ENCODE results near the gene DPYSL4.

The DPYSL4 gene

GRCh38 chr10:132225073-132225848 is 38.5 kb downstream of the DPYSL4 start:
- TF ChIP-seq YY1 (IDR thresholded peaks at IDR 0.05; ENCODE audit: insufficient read depth, insufficient read length) (no peak), SUZ12 (IDR thresholded peaks at IDR 0.05; ENCODE audit: extremely low read depth, insufficient read depth, insufficient read length) (no peak), ZNF274 (IDR thresholded peaks at IDR 0.05; ENCODE audit: low read depth, low read length) (no peak)
- H3K27me3 ChIP-seq (ENCODE audit: insufficient read depth, insufficient read length), result no peaks in the 10 kb centered on the region
- H3K9ac ChIP-seq (ENCODE audit: insufficient read length, low read depth), result no peak overlapping the region
- no peaks in the 10 kb centered on the region for H3K9me3 ChIP-seq (ENCODE audit: insufficient read depth, low read length)
- no peak overlapping the region for H3K4me3 ChIP-seq (ENCODE audit: insufficient read length, low read depth)
- peaks cover 5% of the 10 kb centered on the region for H3K4me1 ChIP-seq (ENCODE audit: insufficient read depth, insufficient read length)
- H3K36me3 ChIP-seq (ENCODE audit: insufficient read depth, insufficient read length, low read length), result no peaks in the 10 kb centered on the region
- no peak for DNase-seq (ENCODE audit: low read depth, low spot score)

GRCh38 chr10:132225849-132226205 is 39.1 kb downstream of the DPYSL4 start:
- Histone ChIP-seq H3K9ac (ENCODE audit: insufficient read length, low read depth) (no peak overlapping the region), H3K4me1 (ENCODE audit: insufficient read depth, insufficient read length) (peaks cover 6% of the 10 kb centered on the region), H3K36me3 (ENCODE audit: insufficient read depth, insufficient read length, low read length) (no peaks in the 10 kb centered on the region), H3K4me3 (ENCODE audit: insufficient read length, low read depth) (no peak overlapping the region), H3K9me3 (ENCODE audit: insufficient read depth, low read length) (no peaks in the 10 kb centered on the region), H3K27me3 (ENCODE audit: insufficient read depth, insufficient read length) (no peaks in the 10 kb centered on the region)
- TF ChIP-seq YY1 (IDR thresholded peaks at IDR 0.05; ENCODE audit: insufficient read depth, insufficient read length), result no peak
- TF ChIP-seq SUZ12 (IDR thresholded peaks at IDR 0.05; ENCODE audit: extremely low read depth, insufficient read depth, insufficient read length), result no peak
- TF ChIP-seq ZNF274 (IDR thresholded peaks at IDR 0.05; ENCODE audit: low read depth, low read length), result no peak
- DNase-seq (ENCODE audit: low read depth, low spot score), result no peak

- H3K4me3 ChIP-seq (ENCODE audit: insufficient read length, low read depth), result no peak overlapping the region
- H3K4me1 ChIP-seq (ENCODE audit: insufficient read depth, insufficient read length), result peaks cover 9% of the 10 kb centered on the region
- H3K27me3 ChIP-seq (ENCODE audit: insufficient read depth, insufficient read length), result no peaks in the 10 kb centered on the region
- no peaks in the 10 kb centered on the region for H3K36me3 ChIP-seq (ENCODE audit: insufficient read depth, insufficient read length, low read length)
- DNase-seq (ENCODE audit: low read depth, low spot score), result no peak
- no peaks in the 10 kb centered on the region for H3K9me3 ChIP-seq (ENCODE audit: insufficient read depth, low read length)
- no peak overlapping the region for H3K9ac ChIP-seq (ENCODE audit: insufficient read length, low read depth)
- TF ChIP-seq YY1 (IDR thresholded peaks at IDR 0.05; ENCODE audit: insufficient read depth, insufficient read length) (no peak), ZNF274 (IDR thresholded peaks at IDR 0.05; ENCODE audit: low read depth, low read length) (no peak), SUZ12 (IDR thresholded peaks at IDR 0.05; ENCODE audit: extremely low read depth, insufficient read depth, insufficient read length) (no peak)
These were observed 40.0 kb downstream of the DPYSL4 start for GRCh38 chr10:132226586-132227405.

- H3K4me3 ChIP-seq (ENCODE audit: insufficient read length, low read depth), result no peak overlapping the region
- H3K9ac ChIP-seq (ENCODE audit: insufficient read length, low read depth), result no peak overlapping the region
- TF ChIP-seq SUZ12 (IDR thresholded peaks at IDR 0.05; ENCODE audit: extremely low read depth, insufficient read depth, insufficient read length), result no peak
- no peak for TF ChIP-seq ZNF274 (IDR thresholded peaks at IDR 0.05; ENCODE audit: low read depth, low read length)
- TF ChIP-seq YY1 (IDR thresholded peaks at IDR 0.05; ENCODE audit: insufficient read depth, insufficient read length), result no peak
- DNase-seq (ENCODE audit: low read depth, low spot score), result no peak
- no peaks in the 10 kb centered on the region for H3K9me3 ChIP-seq (ENCODE audit: insufficient read depth, low read length)
- H3K36me3 ChIP-seq (ENCODE audit: insufficient read depth, insufficient read length, low read length), result no peaks in the 10 kb centered on the region
- no peaks in the 10 kb centered on the region for H3K27me3 ChIP-seq (ENCODE audit: insufficient read depth, insufficient read length)
- H3K4me1 ChIP-seq (ENCODE audit: insufficient read depth, insufficient read length), result peaks cover 6% of the 10 kb centered on the region
These were observed 41.2 kb downstream of the DPYSL4 start for GRCh38 chr10:132227851-132228390.

- Histone ChIP-seq H3K9me3 (ENCODE audit: insufficient read depth, low read length) (no peaks in the 10 kb centered on the region), H3K27me3 (ENCODE audit: insufficient read depth, insufficient read length) (no peaks in the 10 kb centered on the region), H3K4me1 (ENCODE audit: insufficient read depth, insufficient read length) (peaks cover 6% of the 10 kb centered on the region), H3K36me3 (ENCODE audit: insufficient read depth, insufficient read length, low read length) (no peaks in the 10 kb centered on the region), H3K4me3 (ENCODE audit: insufficient read length, low read depth) (no peak overlapping the region), H3K9ac (ENCODE audit: insufficient read length, low read depth) (no peak overlapping the region)
- DNase-seq (ENCODE audit: low read depth, low spot score), result no peak
- TF ChIP-seq SUZ12 (IDR thresholded peaks at IDR 0.05; ENCODE audit: extremely low read depth, insufficient read depth, insufficient read length) (no peak), ZNF274 (IDR thresholded peaks at IDR 0.05; ENCODE audit: low read depth, low read length) (no peak), YY1 (IDR thresholded peaks at IDR 0.05; ENCODE audit: insufficient read depth, insufficient read length) (no peak)
These were observed 41.9 kb downstream of the DPYSL4 start for GRCh38 chr10:132228616-132229015.

- TF ChIP-seq SUZ12 (IDR thresholded peaks at IDR 0.05; ENCODE audit: extremely low read depth, insufficient read depth, insufficient read length) (no peak), YY1 (IDR thresholded peaks at IDR 0.05; ENCODE audit: insufficient read depth, insufficient read length) (no peak), ZNF274 (IDR thresholded peaks at IDR 0.05; ENCODE audit: low read depth, low read length) (no peak)
- no peak for DNase-seq (ENCODE audit: low read depth, low spot score)
- no peak overlapping the region for H3K9ac ChIP-seq (ENCODE audit: insufficient read length, low read depth)
These were observed 42.3 kb downstream of the DPYSL4 start for GRCh38 chr10:132229096-132229495.

More at GRCh38 chr10:132229096-132229495, 42.3 kb downstream of the DPYSL4 start:
- H3K4me1 ChIP-seq (ENCODE audit: insufficient read depth, insufficient read length), result peaks cover 6% of the 10 kb centered on the region
- H3K36me3 ChIP-seq (ENCODE audit: insufficient read depth, insufficient read length, low read length), result no peaks in the 10 kb centered on the region
- no peak overlapping the region for H3K4me3 ChIP-seq (ENCODE audit: insufficient read length, low read depth)
- H3K9me3 ChIP-seq (ENCODE audit: insufficient read depth, low read length), result no peaks in the 10 kb centered on the region
- H3K27me3 ChIP-seq (ENCODE audit: insufficient read depth, insufficient read length), result no peaks in the 10 kb centered on the region
